ENCODE results near the gene SASS6.
"Not testable (repeated sequence)": the region's sequence is repeated elsewhere in the genome, so short reads cannot be mapped to it uniquely, and the experiment has no call there.

DNA sequence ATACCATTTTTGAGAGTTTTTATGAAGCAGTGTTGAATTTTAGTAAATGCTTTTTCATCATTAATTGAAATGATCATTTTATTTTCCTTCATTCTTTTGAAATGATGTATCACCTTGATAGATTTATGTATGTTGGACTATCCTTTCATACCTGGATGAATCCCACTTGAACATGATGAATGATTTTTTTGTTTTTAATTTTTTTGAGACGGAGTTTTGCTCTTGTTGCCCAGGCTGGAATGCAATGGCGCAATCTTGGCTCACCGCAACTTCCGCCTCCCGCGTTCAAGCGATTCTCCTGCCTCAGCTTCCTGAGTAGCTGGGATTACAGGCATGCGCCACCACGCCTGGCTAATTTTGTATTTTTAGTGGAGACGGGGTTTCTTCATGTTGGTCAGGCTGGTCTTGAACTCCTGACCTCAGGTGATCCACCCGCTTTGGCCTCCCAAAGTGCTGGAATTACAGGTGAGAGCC lies 85.5 kb downstream of the SASS6 start:
- TF ChIP-seq, protein P1, sequence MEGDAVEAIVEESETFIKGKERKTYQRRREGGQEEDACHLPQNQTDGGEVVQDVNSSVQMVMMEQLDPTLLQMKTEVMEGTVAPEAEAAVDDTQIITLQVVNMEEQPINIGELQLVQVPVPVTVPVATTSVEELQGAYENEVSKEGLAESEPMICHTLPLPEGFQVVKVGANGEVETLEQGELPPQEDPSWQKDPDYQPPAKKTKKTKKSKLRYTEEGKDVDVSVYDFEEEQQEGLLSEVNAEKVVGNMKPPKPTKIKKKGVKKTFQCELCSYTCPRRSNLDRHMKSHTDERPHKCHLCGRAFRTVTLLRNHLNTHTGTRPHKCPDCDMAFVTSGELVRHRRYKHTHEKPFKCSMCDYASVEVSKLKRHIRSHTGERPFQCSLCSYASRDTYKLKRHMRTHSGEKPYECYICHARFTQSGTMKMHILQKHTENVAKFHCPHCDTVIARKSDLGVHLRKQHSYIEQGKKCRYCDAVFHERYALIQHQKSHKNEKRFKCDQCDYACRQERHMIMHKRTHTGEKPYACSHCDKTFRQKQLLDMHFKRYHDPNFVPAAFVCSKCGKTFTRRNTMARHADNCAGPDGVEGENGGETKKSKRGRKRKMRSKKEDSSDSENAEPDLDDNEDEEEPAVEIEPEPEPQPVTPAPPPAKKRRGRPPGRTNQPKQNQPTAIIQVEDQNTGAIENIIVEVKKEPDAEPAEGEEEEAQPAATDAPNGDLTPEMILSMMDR (conservative IDR thresholded peaks at IDR 0.05 in 1 of 2, IDR thresholded peaks at IDR 0.05 in 1 of 2; ENCODE audit: low read depth in 1 of 2, low read length in 2 of 2): not testable (repeated sequence)
- not testable (repeated sequence) for TF ChIP-seq EZH2 (IDR thresholded peaks at IDR 0.05; ENCODE audit: low read length, missing control alignments)

Data from fibroblast of lung (primary cell).